Measurements from ENCODE around the gene SLC6A18.
A peak's percentile ranks its signal among the peaks of the same experiment; 100 is the strongest.
"Not testable (repeated sequence)": the region's sequence is repeated elsewhere in the genome, so short reads cannot be mapped to it uniquely, and the experiment has no call there.

Gene SLC6A18

DNA sequence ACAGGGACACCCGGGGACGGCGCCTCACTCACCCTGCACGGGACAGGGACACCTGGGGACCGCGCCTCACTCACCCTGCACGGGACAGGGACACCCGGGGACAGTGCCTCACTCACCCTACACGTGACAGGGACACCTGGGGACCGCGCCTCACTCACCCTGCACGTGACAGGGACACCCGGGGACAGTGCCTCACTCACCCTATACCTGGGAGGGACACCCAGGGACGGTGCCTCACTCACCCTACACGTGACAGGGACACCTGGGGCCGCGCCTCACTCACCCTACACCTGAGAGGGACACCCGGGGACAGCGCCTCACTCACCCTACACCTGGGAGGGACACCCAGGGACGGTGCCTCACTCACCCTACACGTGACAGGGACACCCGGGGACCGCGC is 65.8 kb downstream of the SLC6A18 start:
- DNase-seq (ENCODE audit: low read depth in 2 of 2): not testable (repeated sequence)

DNA sequence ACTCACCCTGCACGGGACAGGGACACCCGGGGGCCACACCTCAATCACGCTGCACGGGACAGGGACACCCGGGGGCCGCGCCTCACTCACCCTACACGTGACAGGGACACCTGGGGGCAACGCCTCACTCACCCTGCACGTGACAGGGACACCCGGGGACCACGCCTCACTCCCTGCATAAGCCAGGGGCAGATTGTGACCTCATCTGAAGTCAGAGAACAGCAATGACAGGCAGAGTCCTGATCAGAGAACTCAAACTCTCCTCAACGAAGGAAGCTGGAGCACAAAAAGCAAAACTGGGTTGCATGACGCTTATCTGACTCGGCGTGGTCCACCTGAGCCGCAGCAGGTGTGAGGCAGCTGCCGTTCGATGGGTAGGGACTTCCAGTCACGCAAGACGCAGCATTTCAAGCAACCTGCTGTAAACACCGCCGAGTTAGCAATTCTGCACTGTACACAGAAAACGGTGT is 66.5 kb downstream of the SLC6A18 start:
- DNase-seq (ENCODE audit: low read depth in 2 of 2): no peak

DNA sequence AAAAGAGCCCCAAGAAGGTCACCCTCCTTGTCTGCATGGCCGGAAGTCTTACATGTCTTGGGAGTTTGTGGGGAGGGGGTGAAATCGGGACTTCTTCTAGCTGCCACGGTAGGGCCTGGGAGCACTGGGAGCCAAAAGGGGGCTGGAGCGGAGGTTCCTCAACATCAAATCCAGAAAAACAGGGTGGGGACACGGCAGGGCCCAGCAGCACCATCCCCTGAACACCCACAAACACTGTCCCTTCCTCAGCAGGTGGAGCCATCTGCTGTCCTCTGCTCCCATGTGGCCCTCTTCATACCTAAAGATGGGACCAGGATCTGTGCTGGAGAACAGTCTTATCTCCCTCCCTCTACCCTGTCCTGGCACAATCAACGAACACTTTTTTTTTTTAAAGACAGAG is 67.0 kb downstream of the SLC6A18 start:
- no peak for DNase-seq (ENCODE audit: low read depth in 2 of 2)

DNA sequence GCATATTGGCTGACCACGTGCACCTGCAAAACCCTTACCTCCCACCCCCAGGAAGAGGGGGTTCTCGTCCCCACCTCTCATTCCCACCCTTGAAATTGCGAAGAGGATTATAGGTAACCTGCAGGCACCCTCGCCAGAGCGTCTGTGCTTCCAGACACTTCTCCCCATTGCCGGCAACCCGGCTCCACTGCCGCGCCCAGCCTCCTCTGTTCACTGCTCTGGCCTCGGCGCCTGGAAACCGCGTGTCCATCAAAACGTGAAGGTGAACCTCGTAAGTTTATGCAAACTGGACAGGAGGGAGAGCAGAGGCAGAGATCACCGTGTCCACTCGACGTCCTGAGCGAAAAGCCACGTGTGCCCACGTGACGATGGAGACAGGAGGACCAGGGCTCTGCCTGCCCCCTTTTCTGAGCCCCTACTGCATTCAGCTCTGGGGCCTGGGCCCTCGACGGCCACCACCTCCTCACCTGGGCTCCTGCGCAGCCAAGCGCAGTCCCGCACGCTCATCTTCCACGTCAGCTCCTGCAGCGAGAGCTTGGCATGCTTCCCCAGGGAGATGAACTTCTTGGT is 67.8 kb downstream of the SLC6A18 start:
- DNase-seq (ENCODE audit: low read depth in 2 of 2): no peak

DNA sequence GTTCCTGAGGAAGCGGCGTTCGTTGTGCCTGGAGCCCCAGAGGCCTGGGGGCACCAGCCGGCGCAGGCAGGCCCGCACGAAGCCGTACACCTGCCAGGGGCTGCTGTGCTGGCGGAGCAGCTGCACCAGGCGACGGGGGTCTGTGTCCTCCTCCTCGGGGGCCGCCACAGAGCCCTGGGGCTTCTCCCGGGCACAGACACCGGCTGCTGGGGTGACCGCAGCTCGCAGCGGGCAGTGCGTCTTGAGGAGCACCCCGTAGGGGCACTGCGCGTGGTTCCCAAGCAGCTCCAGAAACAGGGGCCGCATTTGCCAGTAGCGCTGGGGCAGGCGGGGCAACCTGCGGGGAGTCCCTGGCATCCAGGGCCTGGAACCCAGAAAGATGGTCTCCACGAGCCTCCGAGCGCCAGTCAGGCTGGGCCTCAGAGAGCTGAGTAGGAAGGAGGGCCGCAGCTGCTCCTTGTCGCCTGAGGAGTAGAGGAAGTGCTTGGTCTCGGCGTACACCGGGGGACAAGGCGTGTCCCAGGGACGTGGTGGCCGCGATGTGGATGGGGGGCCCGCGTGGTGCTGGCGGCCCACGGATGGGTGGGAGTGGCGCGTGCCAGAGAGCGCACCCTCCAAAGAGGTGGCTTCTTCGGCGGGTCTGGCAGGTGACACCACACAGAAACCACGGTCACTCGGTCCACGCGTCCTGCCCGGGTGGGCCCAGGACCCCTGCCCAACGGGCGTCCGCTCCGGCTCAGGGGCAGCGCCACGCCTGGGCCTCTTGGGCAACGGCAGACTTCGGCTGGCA is 68.4 kb downstream of the SLC6A18 start:
- no peak for DNase-seq (ENCODE audit: low read depth in 2 of 2)

DNA sequence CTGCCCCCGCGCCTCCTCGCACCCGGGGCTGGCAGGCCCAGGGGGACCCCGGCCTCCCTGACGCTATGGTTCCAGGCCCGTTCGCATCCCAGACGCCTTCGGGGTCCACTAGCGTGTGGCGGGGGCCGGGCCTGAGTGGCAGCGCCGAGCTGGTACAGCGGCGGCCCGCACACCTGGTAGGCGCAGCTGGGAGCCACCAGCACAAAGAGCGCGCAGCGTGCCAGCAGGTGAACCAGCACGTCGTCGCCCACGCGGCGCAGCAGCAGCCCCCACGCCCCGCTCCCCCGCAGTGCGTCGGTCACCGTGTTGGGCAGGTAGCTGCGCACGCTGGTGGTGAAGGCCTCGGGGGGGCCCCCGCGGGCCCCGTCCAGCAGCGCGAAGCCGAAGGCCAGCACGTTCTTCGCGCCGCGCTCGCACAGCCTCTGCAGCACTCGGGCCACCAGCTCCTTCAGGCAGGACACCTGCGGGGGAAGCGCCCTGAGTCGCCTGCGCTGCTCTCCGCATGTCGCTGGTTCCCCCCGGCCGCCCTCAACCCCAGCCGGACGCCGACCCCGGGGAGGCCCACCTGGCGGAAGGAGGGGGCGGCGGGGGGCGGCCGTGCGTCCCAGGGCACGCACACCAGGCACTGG is 69.1 kb downstream of the SLC6A18 start:
- no peak for DNase-seq (ENCODE audit: low read depth in 2 of 2)

DNA sequence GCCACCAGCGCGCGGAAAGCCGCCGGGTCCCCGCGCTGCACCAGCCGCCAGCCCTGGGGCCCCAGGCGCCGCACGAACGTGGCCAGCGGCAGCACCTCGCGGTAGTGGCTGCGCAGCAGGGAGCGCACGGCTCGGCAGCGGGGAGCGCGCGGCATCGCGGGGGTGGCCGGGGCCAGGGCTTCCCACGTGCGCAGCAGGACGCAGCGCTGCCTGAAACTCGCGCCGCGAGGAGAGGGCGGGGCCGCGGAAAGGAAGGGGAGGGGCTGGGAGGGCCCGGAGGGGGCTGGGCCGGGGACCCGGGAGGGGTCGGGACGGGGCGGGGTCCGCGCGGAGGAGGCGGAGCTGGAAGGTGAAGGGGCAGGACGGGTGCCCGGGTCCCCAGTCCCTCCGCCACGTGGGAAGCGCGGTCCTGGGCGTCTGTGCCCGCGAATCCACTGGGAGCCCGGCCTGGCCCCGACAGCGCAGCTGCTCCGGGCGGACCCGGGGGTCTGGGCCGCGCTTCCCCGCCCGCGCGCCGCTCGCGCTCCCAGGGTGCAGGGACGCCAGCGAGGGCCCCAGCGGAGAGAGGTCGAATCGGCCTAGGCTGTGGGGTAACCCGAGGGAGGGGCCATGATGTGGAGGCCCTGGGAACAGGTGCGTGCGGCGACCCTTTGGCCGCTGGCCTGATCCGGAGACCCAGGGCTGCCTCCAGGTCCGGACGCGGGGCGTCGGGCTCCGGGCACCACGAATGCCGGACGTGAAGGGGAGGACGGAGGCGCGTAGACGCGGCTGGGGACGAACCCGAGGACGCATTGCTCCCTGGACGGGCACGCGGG is 69.9 kb downstream of the SLC6A18 start, which contains the start of gene TERT:
TERT (minus strand) TSS at position 234 of the 815 bp plus-strand sequence; CDS start at position 155, 79 bp downstream.
- DNase-seq (ENCODE audit: low read depth in 2 of 2): peak; percentile 22 to 51

DNA sequence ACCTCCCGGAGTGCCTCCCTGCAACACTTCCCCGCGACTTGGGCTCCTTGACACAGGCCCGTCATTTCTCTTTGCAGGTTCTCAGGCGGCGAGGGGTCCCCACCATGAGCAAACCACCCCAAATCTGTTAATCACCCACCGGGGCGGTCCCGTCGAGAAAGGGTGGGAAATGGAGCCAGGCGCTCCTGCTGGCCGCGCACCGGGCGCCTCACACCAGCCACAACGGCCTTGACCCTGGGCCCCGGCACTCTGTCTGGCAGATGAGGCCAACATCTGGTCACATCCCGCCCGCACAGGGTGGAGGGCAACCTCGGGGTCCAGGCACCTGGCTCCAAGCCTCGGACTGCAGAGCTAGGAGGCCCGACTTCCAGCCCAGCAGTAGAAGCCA is 70.5 kb downstream of the SLC6A18 start:
- DNase-seq (ENCODE audit: low read depth in 2 of 2): no peak

Data from stimulated activated CD8-positive, alpha-beta memory T cell treated with anti-CD3 and anti-CD28 coated beads, Interleukin-7, amount 100 ng/mL, for 1 hour (primary cell).